Measurements from ENCODE around the gene EGLN1.
"Not testable (repeated sequence)": the region's sequence is repeated elsewhere in the genome, so short reads cannot be mapped to it uniquely, and the experiment has no call there.

Gene EGLN1

GRCh38 chr1:231421971-231422797 lies at the start of gene EGLN1:
EGLN1 (minus strand) TSS chr1:231422287; CDS start chr1:231421888, 399 bp downstream.
- no peak for TF ChIP-seq CTCF (IDR thresholded peaks at IDR 0.05; ENCODE audit: low read depth, low read length)
- peak within 1 kb of the TSS; percentile 87 for H3K4me3 ChIP-seq (ENCODE audit: low read depth, low read length)

- not testable (repeated sequence) for H3K4me3 ChIP-seq (ENCODE audit: low read depth, low read length)
These were observed 49.4 kb upstream of the EGLN1 start for GRCh38 chr1:231471500-231471899.

GRCh38 chr1:231471027-231471426 lies 48.9 kb upstream of the EGLN1 start:
- not testable (repeated sequence) for H3K4me3 ChIP-seq (ENCODE audit: low read depth, low read length)

- no peak overlapping the region for H3K4me3 ChIP-seq (ENCODE audit: low read depth, low read length)
These were observed 45.9 kb upstream of the EGLN1 start for GRCh38 chr1:231467986-231468385.

GRCh38 chr1:231465051-231465450 lies 43.0 kb upstream of the EGLN1 start:
- TF ChIP-seq CTCF (IDR thresholded peaks at IDR 0.05; ENCODE audit: low read depth, low read length): no peak
- no peak overlapping the region for H3K4me3 ChIP-seq (ENCODE audit: low read depth, low read length)

More at GRCh38 chr1:231467986-231468385, 45.9 kb upstream of the EGLN1 start:
- TF ChIP-seq CTCF (IDR thresholded peaks at IDR 0.05; ENCODE audit: low read depth, low read length): no peak

GRCh38 chr1:231463541-231463940 lies 41.5 kb upstream of the EGLN1 start:
- no peak for TF ChIP-seq CTCF (IDR thresholded peaks at IDR 0.05; ENCODE audit: low read depth, low read length)
- H3K4me3 ChIP-seq (ENCODE audit: low read depth, low read length): no peak overlapping the region

GRCh38 chr1:231460614-231461013 lies 38.5 kb upstream of the EGLN1 start:
- no peak overlapping the region for H3K4me3 ChIP-seq (ENCODE audit: low read depth, low read length)
- no peak for TF ChIP-seq CTCF (IDR thresholded peaks at IDR 0.05; ENCODE audit: low read depth, low read length)

GRCh38 chr1:231459438-231459837 lies 37.4 kb upstream of the EGLN1 start:
- not testable (repeated sequence) for H3K4me3 ChIP-seq (ENCODE audit: low read depth, low read length)

GRCh38 chr1:231457956-231458355 lies 35.9 kb upstream of the EGLN1 start:
- not testable (repeated sequence) for H3K4me3 ChIP-seq (ENCODE audit: low read depth, low read length)

- H3K4me3 ChIP-seq (ENCODE audit: low read depth, low read length): not testable (repeated sequence)
These were observed 32.0 kb upstream of the EGLN1 start for GRCh38 chr1:231454133-231454532.
